Lung (tissue), 12 donors: ENCODE results near the gene ADGRL1. TPM values are rescaled to one million over a fixed set of nuclear protein-coding genes. Genes with fewer than 3 reads are reported as not detected.
"Not testable (repeated sequence)": the region's sequence is repeated elsewhere in the genome, so short reads cannot be mapped to it uniquely, and the experiment has no call there.

ENCODE experiments used
- ATAC-seq: fragments of 200-7000 bp; cut with Tn5 transposase; one replicate; pipeline ENCODE4 v1.9.1; 2020; ENCODE audit warnings: moderate number of reproducible peaks; ENCODE audit not compliant: insufficient read depth, low FRiP score
- DNase-seq, 3 donors: peaks; one replicate each; pipeline ENCODE4 v3.0.0-alpha.2; 2013 to 2017
- H3K27ac ChIP-seq, 2 donors: one replicate each; pipeline ENCODE4 v1.5.1; 2013; ENCODE audit warnings: mild to moderate bottlenecking in 2 of 2, moderate library complexity in 2 of 2, control low read depth in 1 of 2, inconsistent platforms in 1 of 2, low read depth in 1 of 2, low read length in 1 of 2
- H3K27me3 ChIP-seq, 3 donors: one replicate each; pipeline ENCODE4 v1.5.1; 2013; ENCODE audit warnings: low read length in 2 of 3; ENCODE audit not compliant: control insufficient read depth in 3 of 3, insufficient read depth in 3 of 3
- H3K36me3 ChIP-seq, 4 donors: one replicate each; pipeline ENCODE4 v1.5.1; 2013; ENCODE audit warnings: low read length in 4 of 4, mild to moderate bottlenecking in 1 of 4, moderate library complexity in 1 of 4; ENCODE audit not compliant: control insufficient read depth in 4 of 4, insufficient read depth in 4 of 4
- H3K4me1 ChIP-seq, 5 donors: one replicate each; pipeline ENCODE4 v1.5.1; 2013; ENCODE audit warnings: low read length in 5 of 5, mild to moderate bottlenecking in 2 of 5, moderate library complexity in 1 of 5; ENCODE audit not compliant: control insufficient read depth in 5 of 5, insufficient read depth in 5 of 5
- H3K4me3 ChIP-seq: one replicate; pipeline ENCODE4 v1.5.1; 2013; ENCODE audit warnings: mild to moderate bottlenecking, control low read depth, moderate library complexity
- H3K9ac ChIP-seq, 2 donors: one replicate each; pipeline ENCODE4 v1.5.1; 2013; ENCODE audit warnings: low read length in 2 of 2, control low read depth in 1 of 2; ENCODE audit not compliant: insufficient read depth in 1 of 2
- H3K9me3 ChIP-seq, 4 donors: one replicate each; pipeline ENCODE4 v1.5.1; 2013; ENCODE audit warnings: low read length in 3 of 4, mild to moderate bottlenecking in 1 of 4, moderate library complexity in 1 of 4; ENCODE audit not compliant: control insufficient read depth in 4 of 4, insufficient read depth in 3 of 4
- CTCF ChIP-seq: IDR thresholded peaks from 2 replicates; pipeline ENCODE4 v1.5.1; 2012; ENCODE audit warnings: mild to moderate bottlenecking; ENCODE audit errors: control extremely low read depth, extremely low read depth
- WGBS, 2 donors: extraction: QIAGEN DNeasy Blood & Tissue Kit; methylation state at CpG; one replicate each; pipeline ENCODE4 v1.1.7; 2013; 5-methylcytosine and 5-hydroxymethylcytosine counted together
- polyA plus RNA-seq, 2 donors: library from polyadenylated mRNA; stranded (reverse); fragments of 200-250 nt; gene quantifications; one replicate each; pipeline ENCODE4 v1.2.1, GENCODE V29; 2013
- total RNA-seq, 2 donors: library from RNA; depleted of rRNA in 1 of 2; stranded (reverse); fragments of >200 nt in 1 of 2; gene quantifications; one replicate each; pipeline ENCODE4 v1.2.1, GENCODE V29; 2014 to 2021
- donor health status: control.
- donor health status: control.
- donor health status: Bipolar disorder and iron deficiency.
- donor health status: healthy.
- donor health status: DM: yes; HTN: yes; CAD: no.

The ADGRL1 gene
- total and polyA plus RNA-seq, 4 donors, result 9.4 to 35.9 (median 19.3) TPM

GRCh38 chr19:14237014-14237941 lies 31.3 kb upstream of the ADGRL1 start:
- no peaks in the 10 kb centered on the region for H3K27me3 ChIP-seq
- no peaks in the 10 kb centered on the region for H3K36me3 ChIP-seq
- peaks cover 0 to 7% (median 0%) of the 10 kb centered on the region in 4 donors for H3K9me3 ChIP-seq
- no peaks in the 10 kb centered on the region for H3K4me1 ChIP-seq
- ATAC-seq (no peak), DNase-seq (no peak)
- no peak overlapping the region for H3K27ac ChIP-seq
- 65 to 75% methylated on average over 5 of the region's 5 CpGs for WGBS, 2 donors
- H3K4me3 ChIP-seq, result no peak overlapping the region
- H3K9ac ChIP-seq, result no peak overlapping the region
- no peak for TF ChIP-seq CTCF

- not testable (repeated sequence) for ATAC-seq, DNase-seq, H3K4me3 ChIP-seq, H3K27me3 ChIP-seq, H3K4me1 ChIP-seq, H3K36me3 ChIP-seq, H3K9me3 ChIP-seq, H3K27ac ChIP-seq, H3K9ac ChIP-seq
- 92 to 93% methylated on average over 4 of the region's 4 CpGs for WGBS, 2 donors
These were observed 27.0 kb upstream of the ADGRL1 start for GRCh38 chr19:14232945-14233344.

- not testable (repeated sequence) for H3K36me3 ChIP-seq, H3K4me1 ChIP-seq, H3K9me3 ChIP-seq, H3K4me3 ChIP-seq, H3K9ac ChIP-seq, ATAC-seq, H3K27ac ChIP-seq, H3K27me3 ChIP-seq
- DNase-seq, result peak in 2 of 3 donors; percentile 46 to 54
- 21 to 31% methylated on average over 14 of the region's 17 CpGs for WGBS, 2 donors
These were observed 22.6 kb upstream of the ADGRL1 start for GRCh38 chr19:14228446-14229071.

GRCh38 chr19:14226498-14226897 lies 20.5 kb upstream of the ADGRL1 start:
- not testable (repeated sequence) for H3K27ac ChIP-seq, H3K36me3 ChIP-seq, H3K9ac ChIP-seq, H3K27me3 ChIP-seq, ATAC-seq, H3K9me3 ChIP-seq, DNase-seq, H3K4me3 ChIP-seq, H3K4me1 ChIP-seq
- WGBS, 2 donors, result 86 to 91% methylated on average over 6 of the region's 6 CpGs

- Histone ChIP-seq H3K9ac (no peak overlapping the region), H3K9me3 (peaks cover 0 to 2% (median 0%) of the 10 kb centered on the region in 4 donors), H3K27me3 (peaks cover 0 to 5% (median 0%) of the 10 kb centered on the region in 3 donors), H3K4me1 (peaks cover 0 to 1% (median 0%) of the 10 kb centered on the region in 5 donors), H3K4me3 (no peak overlapping the region), H3K27ac (no peak overlapping the region), H3K36me3 (no peaks in the 10 kb centered on the region)
- no peak for DNase-seq
- ATAC-seq, result no peak
- 88 to 90% methylated on average over 15 to 16 of the region's 16 CpGs for WGBS, 2 donors
- TF ChIP-seq CTCF, result no peak
These were observed 16.9 kb upstream of the ADGRL1 start for GRCh38 chr19:14222886-14223285.

- H3K27me3 ChIP-seq, H3K9ac ChIP-seq, H3K4me1 ChIP-seq, H3K4me3 ChIP-seq, H3K36me3 ChIP-seq, H3K27ac ChIP-seq, DNase-seq, H3K9me3 ChIP-seq: not testable (repeated sequence)
- 1 to 9% methylated on average over 18 to 19 of the region's 19 CpGs for WGBS, 2 donors
- peak; percentile 73 for ATAC-seq
These were observed 15.4 kb upstream of the ADGRL1 start for GRCh38 chr19:14221345-14221744.
